CD4-positive, alpha-beta T cell (primary cell): ENCODE results near the gene GZF1. TPM values are rescaled to one million over a fixed set of nuclear protein-coding genes. Genes with fewer than 3 reads are reported as not detected.

Experiments
- ATAC-seq: fragments of 200-7000 bp; cut with Tn5 transposase; one replicate; pipeline ENCODE4 v1.10.0; 2022; ENCODE audit warnings: mild to moderate bottlenecking; ENCODE audit not compliant: poor library complexity
- CTCF ChIA-PET: fragments of 350-600 bp; sonication (Branson Sonifier 250); formaldehyde crosslinking; loops from one replicate; lab custom pipeline; 2021; ENCODE audit warnings: antibody characterized with exemption, inconsistent platforms; lab: Charles Lee
- POLR2A ChIA-PET: fragments of 350-600 bp; sonication (Branson Sonifier 250); formaldehyde crosslinking; loops from one replicate; lab custom pipeline; 2021; ENCODE audit warnings: antibody characterized with exemption, inconsistent platforms; lab: Charles Lee
- DNase-seq, 14 experiments: peaks; one replicate each; pipeline ENCODE4 v3.0.0-alpha.2; 2013 to 2020; ENCODE audit warnings: mixed read lengths in 2 of 14
- H3K27ac ChIP-seq, 2 donors: one replicate each; pipeline versions ENCODE4 v1.5.1 to v1.7.0; 2013; ENCODE audit warnings: low read length in 2 of 2, low read depth in 1 of 2, mild to moderate bottlenecking in 1 of 2
- H3K27me3 ChIP-seq, 2 experiments: 1 replicate in 1 of 2; 2 replicates in 1 of 2; pipeline versions ENCODE4 v1.6.1 to v1.7.0; 2013; ENCODE audit warnings: low read length in 2 of 2, control low read depth in 1 of 2, mild to moderate bottlenecking in 1 of 2, moderate library complexity in 1 of 2; ENCODE audit not compliant: insufficient read depth in 2 of 2, control insufficient read depth in 1 of 2
- H3K36me3 ChIP-seq: one replicate; pipeline ENCODE4 v1.6.1; 2013; ENCODE audit warnings: low read length, control low read depth; ENCODE audit not compliant: insufficient read depth
- H3K4me1 ChIP-seq: one replicate; pipeline ENCODE4 v1.6.1; 2013; ENCODE audit warnings: low read length, control low read depth; ENCODE audit not compliant: insufficient read depth
- H3K4me3 ChIP-seq: one replicate; pipeline ENCODE4 v1.5.1; 2013; ENCODE audit warnings: mild to moderate bottlenecking, low read length, moderate library complexity
- H3K9me3 ChIP-seq, 2 experiments: 1 replicate in 1 of 2; 2 replicates in 1 of 2; pipeline versions ENCODE4 v1.6.1 to v1.7.0; 2013; ENCODE audit warnings: low read length in 2 of 2, mild to moderate bottlenecking in 2 of 2, control low read depth in 1 of 2, moderate library complexity in 1 of 2; ENCODE audit not compliant: control insufficient read depth in 1 of 2, insufficient read depth in 1 of 2
- H3K27ac Mint-ChIP-seq: one replicate; pipeline ENCODE4 v1.8.0; 2020; ENCODE audit warnings: mixed read lengths
- H3K27me3 Mint-ChIP-seq: one replicate; pipeline ENCODE4 v1.8.0; 2021; ENCODE audit warnings: mixed read lengths
- H3K36me3 Mint-ChIP-seq: one replicate; pipeline ENCODE4 v1.8.0; 2021; ENCODE audit warnings: low read depth, mixed read lengths
- H3K4me1 Mint-ChIP-seq: one replicate; pipeline ENCODE4 v1.8.0; 2021; ENCODE audit warnings: low read depth, mixed read lengths
- H3K4me3 Mint-ChIP-seq: one replicate; pipeline ENCODE4 v1.8.0; 2020; ENCODE audit warnings: mild to moderate bottlenecking, mixed read lengths
- H3K9me3 Mint-ChIP-seq: one replicate; pipeline ENCODE4 v1.8.0; 2020; ENCODE audit warnings: mixed read lengths
- intact Hi-C, 2 experiments: fragments of 100-400 bp; cut with DNase I in 1 of 2; cut with micrococcal nuclease in 1 of 2; formaldehyde crosslinking; loops; one replicate each; pipeline versions ENCODE4 v1.15.1 to v1.9.0; 2023 to 2025; cut with DNase I, micrococcal nuclease
- total RNA-seq, 174 experiments: library from RNA in 2 of 174; stranded (reverse) in 2 of 174; gene quantifications; one replicate each; pipeline ENCODE4 v1.2.3 and lab custom pipeline; 2021 to 2026
- TF ChIP-seq, protein P1 (sequence below): fragments of 200-600 bp; IDR thresholded peaks from one replicate; pipeline ENCODE4 v1.8.0; 2022; ENCODE audit warnings: antibody characterized with exemption, mild to moderate bottlenecking

The GZF1 gene
- total RNA-seq, 2 experiments from 2014 or later: 38.1 to 43.6 TPM

GRCh38 chr20:23370873-23371272, 8.9 kb downstream of the GZF1 start:
- TF ChIP-seq, protein P1, sequence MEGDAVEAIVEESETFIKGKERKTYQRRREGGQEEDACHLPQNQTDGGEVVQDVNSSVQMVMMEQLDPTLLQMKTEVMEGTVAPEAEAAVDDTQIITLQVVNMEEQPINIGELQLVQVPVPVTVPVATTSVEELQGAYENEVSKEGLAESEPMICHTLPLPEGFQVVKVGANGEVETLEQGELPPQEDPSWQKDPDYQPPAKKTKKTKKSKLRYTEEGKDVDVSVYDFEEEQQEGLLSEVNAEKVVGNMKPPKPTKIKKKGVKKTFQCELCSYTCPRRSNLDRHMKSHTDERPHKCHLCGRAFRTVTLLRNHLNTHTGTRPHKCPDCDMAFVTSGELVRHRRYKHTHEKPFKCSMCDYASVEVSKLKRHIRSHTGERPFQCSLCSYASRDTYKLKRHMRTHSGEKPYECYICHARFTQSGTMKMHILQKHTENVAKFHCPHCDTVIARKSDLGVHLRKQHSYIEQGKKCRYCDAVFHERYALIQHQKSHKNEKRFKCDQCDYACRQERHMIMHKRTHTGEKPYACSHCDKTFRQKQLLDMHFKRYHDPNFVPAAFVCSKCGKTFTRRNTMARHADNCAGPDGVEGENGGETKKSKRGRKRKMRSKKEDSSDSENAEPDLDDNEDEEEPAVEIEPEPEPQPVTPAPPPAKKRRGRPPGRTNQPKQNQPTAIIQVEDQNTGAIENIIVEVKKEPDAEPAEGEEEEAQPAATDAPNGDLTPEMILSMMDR: no peak
- no peak for ATAC-seq
- intact Hi-C loops: no loop called here
- no peaks in the 10 kb centered on the region for H3K27me3 Mint-ChIP-seq
- no peak overlapping the region for H3K27ac Mint-ChIP-seq
- POLR2A ChIA-PET: interaction anchor here (1.7 kb wide), 1 partner anchor 21 kb away, joined by 8 read pairs; the partner anchor contains the start of gene NXT1
- Histone ChIP-seq H3K27me3 (no peaks in the 10 kb centered on the region), H3K9me3 (no peaks in the 10 kb centered on the region), H3K27ac (no peak overlapping the region), H3K4me3 (no peak overlapping the region), H3K36me3 (peaks cover 48% of the 10 kb centered on the region), H3K4me1 (peaks cover 2% of the 10 kb centered on the region)
- no peak overlapping the region for H3K4me3 Mint-ChIP-seq
- peaks cover 95% of the 10 kb centered on the region for H3K36me3 Mint-ChIP-seq
- DNase-seq: no peak
- H3K9me3 Mint-ChIP-seq: no peaks in the 10 kb centered on the region
- CTCF ChIA-PET: interaction anchor here (0.6 to 1.1 kb wide), 2 partner anchors 12 to 21 kb away, joined by 3 to 5 read pairs; no protein-coding TSS in a partner anchor
- H3K4me1 Mint-ChIP-seq: peaks cover 21% of the 10 kb centered on the region

GRCh38 chr20:23371496-23371895, 9.5 kb downstream of the GZF1 start:
- POLR2A ChIA-PET: interaction anchor here (1.7 kb wide), 1 partner anchor 21 kb away, joined by 8 read pairs; the partner anchor contains the start of gene NXT1
- Mint-ChIP-seq H3K27ac (no peak overlapping the region), H3K27me3 (no peaks in the 10 kb centered on the region), H3K4me1 (peaks cover 15% of the 10 kb centered on the region), H3K4me3 (no peak overlapping the region), H3K36me3 (peaks cover 95% of the 10 kb centered on the region), H3K9me3 (no peaks in the 10 kb centered on the region)
- no peak overlapping the region for H3K27ac ChIP-seq
- no peaks in the 10 kb centered on the region for H3K4me1 ChIP-seq
- intact Hi-C loops: no loop called here
- H3K9me3 ChIP-seq: no peaks in the 10 kb centered on the region
- ATAC-seq: no peak
- CTCF ChIA-PET: interaction anchor here (0.6 kb wide), 1 partner anchor 12 kb away, joined by 5 read pairs; no protein-coding TSS in a partner anchor
- no peak for DNase-seq
- no peaks in the 10 kb centered on the region for H3K27me3 ChIP-seq
- TF ChIP-seq, protein P1: no peak
- peaks cover 52% of the 10 kb centered on the region for H3K36me3 ChIP-seq
- no peak overlapping the region for H3K4me3 ChIP-seq

GRCh38 chr20:23374441-23374840, 12.5 kb downstream of the GZF1 start:
- Histone ChIP-seq H3K27me3 (no peaks in the 10 kb centered on the region), H3K4me1 (no peaks in the 10 kb centered on the region), H3K4me3 (no peak overlapping the region), H3K27ac (no peak overlapping the region), H3K9me3 (no peaks in the 10 kb centered on the region), H3K36me3 (peaks cover 54% of the 10 kb centered on the region)
- Mint-ChIP-seq H3K36me3 (peaks cover 88% of the 10 kb centered on the region), H3K9me3 (no peaks in the 10 kb centered on the region), H3K27ac (no peak overlapping the region), H3K4me3 (no peak overlapping the region), H3K27me3 (no peaks in the 10 kb centered on the region), H3K4me1 (no peaks in the 10 kb centered on the region)
- ATAC-seq (no peak), DNase-seq (no peak)
- TF ChIP-seq, protein P1: no peak
- intact Hi-C loops: no loop called here
- POLR2A ChIA-PET: interaction anchor here (1.5 kb wide), 1 partner anchor 25 kb away, joined by 5 read pairs; no protein-coding TSS in a partner anchor
- CTCF ChIA-PET: no interaction called here
